K562 (cell line): ENCODE data around the gene ANXA7. TPM values are rescaled to one million over a fixed set of nuclear protein-coding genes. Genes with fewer than 3 reads are reported as not detected.

ENCODE experiments used
- ARNT ChIP-seq, 2 experiments: fragments of 450-650 bp; IDR thresholded peaks; 2 replicates each; pipeline ENCODE4 v1.6.1; 2016; ENCODE audit warnings: mild to moderate bottlenecking in 1 of 2
- ATF6 ChIP-seq: sonication (generic); formaldehyde crosslinking; IDR thresholded peaks from 2 replicates; pipeline ENCODE4 v1.4.0; 2020; ENCODE audit warnings: mild to moderate bottlenecking, missing genetic modification reagents
- CHAMP1 ChIP-seq: fragments of 450-650 bp; IDR thresholded peaks from 2 replicates; pipeline ENCODE4 v1.6.1; 2016; ENCODE audit warnings: mild to moderate bottlenecking
- CLOCK ChIP-seq: fragments of 250-450 bp; sonication (Bioruptor Pico); IDR thresholded peaks from 2 replicates; pipeline ENCODE4 v1.4.0; 2020; ENCODE audit warnings: mild to moderate bottlenecking, moderate library complexity, borderline replicate concordance
- DACH1 ChIP-seq: fragments of 450-650 bp; IDR thresholded peaks from 2 replicates; pipeline ENCODE4 v1.6.1; 2018; ENCODE audit not compliant: partially characterized antibody
- HDAC1 ChIP-seq, 2 experiments: fragments of 450-650 bp; IDR thresholded peaks; 2 replicates each; pipeline ENCODE4 v1.6.1; 2016 to 2017; ENCODE audit warnings: inconsistent platforms in 1 of 2, mild to moderate bottlenecking in 1 of 2, moderate library complexity in 1 of 2
- HINFP ChIP-seq: fragments of 450-650 bp; conservative IDR thresholded peaks from 2 replicates; pipeline ENCODE4 v1.6.1; 2016; ENCODE audit warnings: missing genetic modification characterization, low read depth, mild to moderate bottlenecking, control low read depth, missing compliant biosample characterization
- MXI1 ChIP-seq: IDR thresholded peaks from 2 replicates; pipeline ENCODE4 v1.6.1; 2011; ENCODE audit warnings: low read depth, mild to moderate bottlenecking, improper control_type of control experiment, low read length
- NFRKB ChIP-seq: fragments of 450-650 bp; IDR thresholded peaks from 2 replicates; pipeline ENCODE4 v1.6.1; 2016; ENCODE audit warnings: low read depth
- PHF20 ChIP-seq: fragments of 450-650 bp; IDR thresholded peaks from 2 replicates; pipeline ENCODE4 v1.6.1; 2018; ENCODE audit not compliant: partially characterized antibody
- POLR2H ChIP-seq: IDR thresholded peaks from 2 replicates; pipeline ENCODE4 v1.6.1; 2016; ENCODE audit warnings: missing genetic modification characterization, low read depth, mild to moderate bottlenecking, control low read depth, missing compliant biosample characterization, moderate library complexity
- RBM14 ChIP-seq: fragments of 200-400 bp; formaldehyde crosslinking; IDR thresholded peaks from 2 replicates; pipeline ENCODE4 v1.6.1; 2018; ENCODE audit warnings: low read depth, mild to moderate bottlenecking, low read length, moderate library complexity, borderline replicate concordance; ENCODE audit not compliant: insufficient read depth
- ZFP36 ChIP-seq: fragments of 150-350 bp; IDR thresholded peaks from 2 replicates; pipeline ENCODE4 v1.6.1; 2018; ENCODE audit warnings: low read length, low read depth; ENCODE audit not compliant: partially characterized antibody
- ZNF592 ChIP-seq: fragments of 450-650 bp; IDR thresholded peaks from 2 replicates; pipeline ENCODE4 v1.6.1; 2017; ENCODE audit warnings: antibody characterized with exemption, mild to moderate bottlenecking
- polyA plus RNA-seq, 8 experiments: library from polyadenylated mRNA; depleted of rRNA in 4 of 8; stranded (reverse) in 5 of 8; unstranded in 3 of 8; fragments of >200 nt; fragmentation: Nextera tagmentation in 2 of 8; fragmentation: Illumina TruSeq in 1 of 8; extraction: Ambion mirVana in 2 of 8; extraction: Trizol in 1 of 8; gene quantifications; 2 replicates each; pipeline versions ENCODE4 v1.2.1 to v1.2.3, GENCODE V29; 2011 to 2014; ENCODE audit warnings: inconsistent platforms in 1 of 8, missing spikeins in 1 of 8
- total RNA-seq, 7 experiments: library from RNA; depleted of rRNA in 6 of 7; stranded (reverse); fragments of >200 nt in 6 of 7; fragmentation: Illumina TruSeq in 2 of 7; extraction: Trizol in 2 of 7; gene quantifications; 2 replicates each; pipeline versions ENCODE4 v1.2.1 to v1.2.3, GENCODE V29; 2011 to 2021; ENCODE audit warnings: low replicate concordance in 1 of 7

Gene ANXA7
- total and polyA plus RNA-seq, 9 of the 15 experiments (the other 6 are each of a cell fraction or from before 2014, with no cell fraction given): 81.6 to 157 (median 122) TPM

GRCh38 chr10:73413108-73413527 lies 740 bp downstream of the ANXA7 start (continued):
- no peak for TF ChIP-seq POLR2H (tag)
- TF ChIP-seq ZNF592: 0 out of 2 replicates have a peak, but pooled peaks have one; percentile 22
- TF ChIP-seq CHAMP1: no peak
- peak in 1 of 2 experiments; percentile 78; a peak in 1 of 4 replicates for TF ChIP-seq ARNT (IDR thresholded peaks at IDR 0.05)
- peak; percentile 77 for TF ChIP-seq DACH1
- no peak for TF ChIP-seq RBM14
- no peak for TF ChIP-seq PHF20
- TF ChIP-seq ZFP36: no peak
- 0 out of 2 replicates have a peak, but pooled peaks have one; percentile 34 for TF ChIP-seq NFRKB
- TF ChIP-seq HDAC1 (IDR thresholded peaks at IDR 0.05): 0 out of 4 replicates have a peak, but pooled peaks of 1 of the 2 experiments have one; percentile 7
- no peak for TF ChIP-seq CLOCK (CRISPR knock-in tag)
- TF ChIP-seq ATF6 (CRISPR knock-in tag): no peak
- no peak for TF ChIP-seq HINFP (tag)
- no peak for TF ChIP-seq MXI1
